Motor neuron (in vitro differentiated cells): Measurements from ENCODE around the gene CGGBP1. TPM values are rescaled to one million over a fixed set of nuclear protein-coding genes. Genes with fewer than 3 reads are reported as not detected.

ENCODE experiments used
- ATAC-seq, 8 experiments: fragments of 200-7000 bp; cut with Tn5 transposase; replicated peaks in 6 of 8; 2 replicates each; pipeline ENCODE4 v1.8.0; 2021; ENCODE audit warnings: mild to moderate bottlenecking in 8 of 8, moderate library complexity in 8 of 8
- H3K27ac ChIP-seq, 2 donors: fragments of 250-450 bp; sonication (Bioruptor Pico); 2 replicates each; pipeline ENCODE4 v1.9.0; 2021; ENCODE audit warnings: antibody characterized with exemption in 2 of 2, mild to moderate bottlenecking in 2 of 2, moderate library complexity in 1 of 2
- H3K4me1 ChIP-seq, 2 donors: fragments of 250-450 bp; sonication (Bioruptor Pico); replicated peaks in 1 of 2; 2 replicates each; pipeline ENCODE4 v1.6.1; 2021; ENCODE audit warnings: antibody characterized with exemption in 2 of 2, mild to moderate bottlenecking in 2 of 2, moderate library complexity in 1 of 2
- H3K4me3 ChIP-seq, 5 donors: fragments of 250-450 bp; sonication (Bioruptor Pico); 2 replicates each; pipeline ENCODE4 v1.9.0; 2021; ENCODE audit warnings: antibody characterized with exemption in 5 of 5, mild to moderate bottlenecking in 5 of 5, moderate library complexity in 4 of 5
- WGBS, 10 experiments: fragments of 450-650 bp; shearing (Covaris generic); methylation state at CpG; one replicate each; pipeline ENCODE4 v1.0.0; 2022; 5-methylcytosine and 5-hydroxymethylcytosine counted together
- in situ Hi-C, 9 experiments: fragments of 400-800 bp; cut with MboI; loops; one replicate each; pipeline ENCODE4 v1.15.0; 2021; ENCODE audit warnings: low sequenced_read_pairs in 9 of 9, low pct_unique_long_range_greater_than_20kb in 2 of 9; ENCODE audit not compliant: unreplicated experiment in 9 of 9
- total RNA-seq, 8 experiments: library from RNA; unstranded; fragments of 300-600 nt; gene quantifications; 2 replicates each; pipeline versions ENCODE4 v1.2.3 to v1.2.4, GENCODE V29; 2022

CGGBP1 gene
- 10 to 100 TPM; 30.9 to 72.7 (median 51.4) TPM for total RNA-seq

GRCh38 chr3:88058581-88059379, at the start of gene CGGBP1, which contains the start of gene ZNF654:
Gene CGGBP1, minus strand, starts transcription at chr3:88059005. Its CDS starts 3,029 bp downstream, at chr3:88055976.
Gene ZNF654, plus strand, starts transcription at chr3:88059255. Its CDS starts 65 bp downstream, at chr3:88059320.
- WGBS, 10 experiments = 0 to 5% (median 0%) methylated on average over 1 to 7 of the region's 76 CpGs; no CpG with 5 or more reads in 5 of the 10 experiments

GRCh38 chr3:88105325-88105724, 46.5 kb upstream of the CGGBP1 start:
- in situ Hi-C loops = no loop called here
- no peaks in the 10 kb centered on the region for H3K4me1 ChIP-seq
- H3K27ac ChIP-seq = no peak overlapping the region
- no peak for ATAC-seq
- no peak overlapping the region for H3K4me3 ChIP-seq

More at GRCh38 chr3:88058581-88059379, at the start of gene CGGBP1, which contains the start of gene ZNF654:
- peaks cover 10 to 22% of the 10 kb centered on the region in 2 donors for H3K4me1 ChIP-seq
- H3K4me3 ChIP-seq = peak within 1 kb of the TSS; percentile 65 to 94 (median 72)
- ATAC-seq = peak; percentile 91 to 96 (median 95)
- peak within 1 kb of the TSS; percentile 90 to 95 for H3K27ac ChIP-seq
- in situ Hi-C loops = no loop called here

GRCh38 chr3:88101142-88101541, 42.3 kb upstream of the CGGBP1 start:
- Histone ChIP-seq H3K4me3 (no peak overlapping the region), H3K4me1 (no peaks in the 10 kb centered on the region), H3K27ac (no peak overlapping the region)
- no peak for ATAC-seq
- in situ Hi-C loops = no loop called here
- WGBS, 10 experiments = 90 to 100% (median 100%) methylated on average over 1 of the region's 1 CpG

- in situ Hi-C loops = no loop called here
- no peak for ATAC-seq
- Histone ChIP-seq H3K4me1 (no peaks in the 10 kb centered on the region), H3K27ac (no peak overlapping the region), H3K4me3 (no peak overlapping the region)
- 100% methylated on average over 1 of the region's 1 CpG; no CpG with 5 or more reads in 3 of the 10 experiments for WGBS, 10 experiments
Measured at GRCh38 chr3:88093266-88093665, 34.5 kb upstream of the CGGBP1 start.

GRCh38 chr3:88092270-88092669, 33.5 kb upstream of the CGGBP1 start:
- no peak overlapping the region for H3K4me3 ChIP-seq
- H3K27ac ChIP-seq = no peak overlapping the region
- ATAC-seq = no peak
- in situ Hi-C loops = no loop called here
- no peaks in the 10 kb centered on the region for H3K4me1 ChIP-seq

GRCh38 chr3:88090681-88091080, 31.9 kb upstream of the CGGBP1 start:
- H3K4me1 ChIP-seq = no peaks in the 10 kb centered on the region
- WGBS, 10 experiments = 46 to 100% (median 72%) methylated on average over 1 to 4 of the region's 4 CpGs; no CpG with 5 or more reads in 2 of the 10 experiments
- no peak overlapping the region for H3K27ac ChIP-seq
- H3K4me3 ChIP-seq = no peak overlapping the region
- ATAC-seq = no peak
- in situ Hi-C loops = no loop called here

GRCh38 chr3:88084097-88084501, 25.3 kb upstream of the CGGBP1 start:
- no peaks in the 10 kb centered on the region for H3K4me1 ChIP-seq
- no peak for ATAC-seq
- H3K27ac ChIP-seq = no peak overlapping the region
- in situ Hi-C loops = no loop called here
- WGBS, 10 experiments = 56 to 100% (median 95%) methylated on average over 2 of the region's 2 CpGs; no CpG with 5 or more reads in 2 of the 10 experiments
- no peak overlapping the region for H3K4me3 ChIP-seq

GRCh38 chr3:88082854-88083253, 24.0 kb upstream of the CGGBP1 start:
- no peaks in the 10 kb centered on the region for H3K4me1 ChIP-seq
- ATAC-seq = no peak
- WGBS, 10 experiments = 20 to 100% (median 94%) methylated on average over 1 to 2 of the region's 2 CpGs; no CpG with 5 or more reads in 3 of the 10 experiments
- H3K27ac ChIP-seq = no peak overlapping the region
- in situ Hi-C loops = no loop called here
- no peak overlapping the region for H3K4me3 ChIP-seq

GRCh38 chr3:88078932-88079331, 20.1 kb upstream of the CGGBP1 start:
- H3K4me1 ChIP-seq = no peaks in the 10 kb centered on the region
- H3K27ac ChIP-seq = no peak overlapping the region
- in situ Hi-C loops = no loop called here
- H3K4me3 ChIP-seq = no peak overlapping the region
- no peak for ATAC-seq
- WGBS, 10 experiments = 86 to 100% (median 95%) methylated on average over 2 to 3 of the region's 3 CpGs

- in situ Hi-C loops = no loop called here
- Histone ChIP-seq H3K4me1 (no peaks in the 10 kb centered on the region), H3K4me3 (no peak overlapping the region), H3K27ac (no peak overlapping the region)
- 83 to 100% (median 100%) methylated on average over 1 of the region's 1 CpG; no CpG with 5 or more reads in 1 of the 10 experiments for WGBS, 10 experiments
- ATAC-seq = no peak
Measured at GRCh38 chr3:88076712-88077111, 17.9 kb upstream of the CGGBP1 start.

- Histone ChIP-seq H3K4me1 (no peaks in the 10 kb centered on the region), H3K27ac (no peak overlapping the region), H3K4me3 (no peak overlapping the region)
- no peak for ATAC-seq
- WGBS, 10 experiments = 38 to 100% (median 90%) methylated on average over 1 to 2 of the region's 2 CpGs; no CpG with 5 or more reads in 1 of the 10 experiments
- in situ Hi-C loops = no loop called here
Measured at GRCh38 chr3:88075497-88075896, 16.7 kb upstream of the CGGBP1 start.

GRCh38 chr3:88075072-88075471, 16.3 kb upstream of the CGGBP1 start:
- Histone ChIP-seq H3K4me3 (no peak overlapping the region), H3K4me1 (no peaks in the 10 kb centered on the region), H3K27ac (no peak overlapping the region)
- no peak for ATAC-seq
- WGBS, 10 experiments = 66 to 100% (median 100%) methylated on average over 1 to 2 of the region's 2 CpGs
- in situ Hi-C loops = no loop called here

- H3K4me1 ChIP-seq = peaks cover 10 to 22% of the 10 kb centered on the region in 2 donors
- WGBS, 10 experiments = 10 to 100% (median 70%) methylated on average over 1 of the region's 1 CpG; no CpG with 5 or more reads in 2 of the 10 experiments
- in situ Hi-C loops = no loop called here
- no peak for ATAC-seq
- H3K4me3 ChIP-seq = peak overlapping the region in 1 of 5 donors; percentile 3
- H3K27ac ChIP-seq = no peak overlapping the region
Measured at GRCh38 chr3:88061746-88062145, 2.9 kb upstream of the CGGBP1 start.
